HCT116 (cell line): ENCODE results near the gene SESN3. TPM values are rescaled to one million over a fixed set of nuclear protein-coding genes. Genes with fewer than 3 reads are reported as not detected.

ENCODE experiments used
- ATAC-seq: fragments of 200-7000 bp; cut with Tn5 transposase; 2 replicates; pipeline ENCODE4 v1.9.1; 2020; ENCODE audit warnings: mild to moderate bottlenecking, moderate library complexity
- BruUV-seq: library from RNA; stranded (reverse); fragments of 400-500 nt; replicated peaks from 2 replicates; lab custom pipeline; 2021; lab: Mats Ljungman, UMichigan
- CTCF ChIA-PET: fragments of 300-600 bp; sonication (Branson Sonifier 250); formaldehyde crosslinking; loops from one replicate; lab custom pipeline; 2021; ENCODE audit warnings: antibody characterized with exemption; lab: Charles Lee
- POLR2A ChIA-PET: fragments of 300-600, 350-600 bp; sonication (Branson Sonifier 250); formaldehyde crosslinking; loops from one replicate; lab custom pipeline; 2021; ENCODE audit warnings: antibody characterized with exemption; lab: Charles Lee
- RAD21 ChIA-PET, 2 experiments: fragments of 300-600 bp; sonication (Branson Sonifier 250); formaldehyde crosslinking; loops; one replicate each; lab custom pipeline; 2023; ENCODE audit warnings: low total read pairs in 2 of 2; ENCODE audit not compliant: uncharacterized antibody in 2 of 2, unreplicated experiment in 2 of 2, low non-redundant PET in 1 of 2; lab: Charles Lee
- DNase-seq: peaks from one replicate; pipeline ENCODE4 v3.0.0-alpha.2; 2010; ENCODE audit warnings: low read depth, low spot score
- H2AFZ ChIP-seq: fragments of 200-600 bp; shearing (Covaris generic), sonication (generic); 2 replicates; pipeline ENCODE4 v1.6.1; 2017; ENCODE audit warnings: low read depth, mixed run types, mixed read lengths, antibody characterized with exemption, low read length; ENCODE audit not compliant: poor library complexity, severe bottlenecking
- H3K27ac ChIP-seq: 2 replicates; pipeline ENCODE4 v1.5.1; 2012; ENCODE audit warnings: low read depth, low read length
- H3K27me3 ChIP-seq: fragments of 200-600 bp; sonication (generic); 2 replicates; pipeline ENCODE4 v1.6.1; 2016; ENCODE audit warnings: mixed run types, low read length, mixed read lengths; ENCODE audit not compliant: insufficient read depth
- H3K36me3 ChIP-seq, 2 experiments: fragments of 200-500 bp in 1 of 2; fragments of 200-600 bp in 1 of 2; sonication (Bioruptor generic) in 1 of 2; sonication (generic) in 1 of 2; 2 replicates each; pipeline versions ENCODE4 v1.5.1 to v1.6.1; 2014 to 2016; ENCODE audit warnings: low read length in 2 of 2, inconsistent platforms in 1 of 2, mixed read lengths in 1 of 2, mixed run types in 1 of 2; ENCODE audit not compliant: insufficient read depth in 2 of 2, control insufficient read depth in 1 of 2
- H3K4me1 ChIP-seq, 2 experiments: fragments of 200-600 bp in 1 of 2; sonication (generic) in 1 of 2; 2 replicates each; pipeline versions ENCODE4 v1.5.1 to v1.6.1; 2012 to 2017; ENCODE audit warnings: low read length in 2 of 2, inconsistent platforms in 1 of 2, mild to moderate bottlenecking in 1 of 2, mixed read lengths in 1 of 2, mixed run types in 1 of 2, moderate library complexity in 1 of 2; ENCODE audit not compliant: insufficient read depth in 2 of 2, control insufficient read depth in 1 of 2
- H3K4me2 ChIP-seq: fragments of 200-600 bp; sonication (generic); 2 replicates; pipeline ENCODE4 v1.6.1; 2017; ENCODE audit warnings: mixed run types, low read length, mixed read lengths
- H3K4me3 ChIP-seq, 2 experiments: fragments of 200-600 bp in 1 of 2; sonication (generic) in 1 of 2; replicated peaks in 1 of 2; 2 replicates each; pipeline ENCODE4 v1.5.1; 2011 to 2016; ENCODE audit warnings: low read length in 2 of 2, control low read depth in 1 of 2, low read depth in 1 of 2, mild to moderate bottlenecking in 1 of 2, mixed read lengths in 1 of 2, mixed run types in 1 of 2
- H3K79me2 ChIP-seq: fragments of 200-600 bp; sonication (generic); 2 replicates; pipeline ENCODE4 v1.6.1; 2017; ENCODE audit warnings: mild to moderate bottlenecking, mixed run types, low read length, moderate library complexity, mixed read lengths; ENCODE audit not compliant: insufficient read depth
- H3K9ac ChIP-seq: fragments of 200-600 bp; sonication (generic); 2 replicates; pipeline ENCODE4 v1.6.1; 2016; ENCODE audit warnings: low read length, mixed read lengths
- H3K9me2 ChIP-seq: fragments of 200-600 bp; sonication (generic), shearing (Covaris generic); 2 replicates; pipeline ENCODE4 v1.6.1; 2017; ENCODE audit warnings: mixed run types, mild to moderate bottlenecking, moderate library complexity; ENCODE audit not compliant: insufficient read depth
- H3K9me3 ChIP-seq, 2 experiments: fragments of 200-500 bp in 1 of 2; fragments of 200-600 bp in 1 of 2; sonication (Bioruptor generic) in 1 of 2; sonication (generic) in 1 of 2; 2 replicates each; pipeline ENCODE4 v1.6.1; 2014 to 2017; ENCODE audit warnings: low read length in 2 of 2, mixed read lengths in 2 of 2, inconsistent platforms in 1 of 2, low read depth in 1 of 2, mild to moderate bottlenecking in 1 of 2, mixed run types in 1 of 2, moderate library complexity in 1 of 2; ENCODE audit not compliant: control insufficient read depth in 1 of 2, insufficient read depth in 1 of 2
- H4K20me1 ChIP-seq: fragments of 200-600 bp; sonication (generic), shearing (Covaris generic); 2 replicates; pipeline ENCODE4 v1.6.1; 2017; ENCODE audit warnings: mixed run types, mild to moderate bottlenecking, moderate library complexity; ENCODE audit not compliant: insufficient read depth
- CEBPB ChIP-seq: IDR thresholded peaks from 2 replicates; pipeline ENCODE4 v1.6.1; 2012; ENCODE audit warnings: low read depth
- EGR1 ChIP-seq: IDR thresholded peaks from 2 replicates; pipeline ENCODE4 v1.6.1; 2012; ENCODE audit warnings: low read depth
- ELF1 ChIP-seq: IDR thresholded peaks from 2 replicates; pipeline ENCODE4 v1.6.1; 2012; ENCODE audit warnings: low read depth, borderline replicate concordance
- EZH2 ChIP-seq: fragments of 200-600 bp; sonication (generic); IDR thresholded peaks from 2 replicates; pipeline ENCODE4 v1.6.1; 2017; ENCODE audit warnings: antibody characterized with exemption, mixed run types
- EZH2phosphoT487 ChIP-seq: fragments of 200-600 bp; IDR thresholded peaks from 2 replicates; pipeline ENCODE4 v1.6.1; 2018; ENCODE audit warnings: antibody characterized with exemption, borderline replicate concordance
- FOSL1 ChIP-seq: IDR thresholded peaks from 2 replicates; pipeline ENCODE4 v1.6.1; 2012; ENCODE audit warnings: low read depth
- JUND ChIP-seq: IDR thresholded peaks from 2 replicates; pipeline ENCODE4 v1.6.1; 2012
- POLR2A ChIP-seq: IDR thresholded peaks from 2 replicates; pipeline ENCODE4 v1.7.0; 2011; ENCODE audit warnings: borderline replicate concordance; ENCODE audit not compliant: insufficient read depth, insufficient read length; ENCODE audit errors: extremely low read depth
- POLR2AphosphoS5 ChIP-seq: IDR thresholded peaks from 2 replicates; pipeline ENCODE4 v1.6.1; 2011; ENCODE audit warnings: mild to moderate bottlenecking, low read depth, low read length, moderate library complexity
- RAD21 ChIP-seq: IDR thresholded peaks from 2 replicates; pipeline ENCODE4 v1.6.1; 2012; ENCODE audit warnings: low read depth, mild to moderate bottlenecking
- SIN3A ChIP-seq: IDR thresholded peaks from 2 replicates; pipeline ENCODE4 v1.6.1; 2012; ENCODE audit warnings: low read depth
- SP1 ChIP-seq: IDR thresholded peaks from 2 replicates; pipeline ENCODE4 v1.6.1; 2012; ENCODE audit warnings: low read depth
- SRF ChIP-seq: IDR thresholded peaks from 2 replicates; pipeline ENCODE4 v1.6.1; 2012; ENCODE audit warnings: low read depth
- TCF7L2 ChIP-seq: IDR thresholded peaks from 2 replicates; pipeline ENCODE4 v1.7.0; 2011; ENCODE audit warnings: borderline replicate concordance, inconsistent platforms; ENCODE audit not compliant: insufficient read depth, insufficient read length; ENCODE audit errors: extremely low read depth
- YY1 ChIP-seq: IDR thresholded peaks from 2 replicates; pipeline ENCODE4 v1.6.1; 2011; ENCODE audit warnings: low read length, low read depth, moderate library complexity, mild to moderate bottlenecking; ENCODE audit not compliant: insufficient replicate concordance; ENCODE audit errors: extremely low read depth
- ZNF274 ChIP-seq: fragments of 200-500 bp; sonication (Bioruptor generic); IDR thresholded peaks from 2 replicates; pipeline ENCODE4 v1.6.1; 2014; ENCODE audit warnings: mild to moderate bottlenecking, low read depth, low read length, inconsistent platforms
- intact Hi-C: fragments of 100-400 bp; cut with micrococcal nuclease; formaldehyde crosslinking; loops from 2 replicates; pipeline ENCODE4 v1.10.0; 2022
- total RNA-seq: library from RNA; stranded (reverse); gene quantifications from one replicate; pipeline ENCODE4 v1.2.1, GENCODE V29; 2021; ENCODE audit not compliant: unreplicated experiment
- TF ChIP-seq, protein P1 (sequence below): IDR thresholded peaks from 2 replicates; pipeline ENCODE4 v1.6.1; 2012
- TF ChIP-seq, protein P2 (sequence below): IDR thresholded peaks from 2 replicates; pipeline ENCODE4 v1.6.1; 2012; ENCODE audit warnings: low read depth
- TF ChIP-seq, protein P3 (sequence below): IDR thresholded peaks from 2 replicates; pipeline ENCODE4 v1.6.1; 2012
- TF ChIP-seq, protein P4 (sequence below): IDR thresholded peaks from 2 replicates; pipeline ENCODE4 v1.6.1; 2011; ENCODE audit warnings: mild to moderate bottlenecking, low read length, moderate library complexity; ENCODE audit not compliant: insufficient replicate concordance; ENCODE audit errors: extremely low read depth

The SESN3 gene
- total RNA-seq, 1 experiment from 2014 or later = 4.2 TPM

DNA sequence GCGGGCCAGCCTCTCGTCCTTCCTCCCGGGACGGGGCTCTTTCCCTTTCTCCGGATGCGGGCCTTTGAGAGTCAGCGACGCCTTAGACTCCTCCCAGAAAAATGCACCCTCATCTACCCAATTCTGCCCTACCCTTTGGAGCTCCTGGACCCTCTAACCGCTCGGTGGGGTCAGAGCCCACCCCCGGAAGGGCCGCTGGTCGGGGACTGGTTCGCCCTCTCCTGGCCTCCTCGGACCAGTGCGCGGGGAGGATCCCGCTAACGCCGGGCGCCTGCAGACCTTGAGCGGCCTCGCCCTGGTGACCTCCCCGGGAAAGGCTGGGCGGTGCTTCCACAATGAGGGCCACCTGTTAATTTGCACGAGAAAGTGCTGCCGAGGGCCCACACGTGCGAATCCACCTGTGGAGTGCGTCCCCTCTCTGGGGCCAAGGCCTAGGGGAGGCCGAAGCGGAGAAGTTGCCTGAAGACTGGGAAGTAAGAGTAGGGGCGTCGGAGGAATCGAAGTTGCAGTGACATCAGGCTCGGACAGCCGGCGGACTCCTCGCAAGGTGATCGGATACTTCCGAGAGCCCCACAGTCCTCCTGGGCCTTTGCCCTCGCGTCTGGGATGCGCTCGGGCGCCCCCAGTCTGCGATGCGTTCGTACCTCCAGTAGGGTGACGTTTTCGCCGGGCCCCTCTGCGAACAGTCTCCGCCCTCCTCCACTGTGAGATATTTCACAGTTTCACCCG is 79.9 kb downstream of the SESN3 start:
- DNase-seq = peak; percentile 92
- Histone ChIP-seq H3K9me3 (no peaks in the 10 kb centered on the region), H4K20me1 (no peaks in the 10 kb centered on the region), H3K79me2 (no peaks in the 10 kb centered on the region), H3K4me3 (peak overlapping the region; percentile 63 to 66), H3K27ac (peak overlapping the region; percentile 90), H3K9ac (peak overlapping the region; percentile 77), H3K4me1 (peaks cover 32 to 55% of the 10 kb centered on the region in 2 experiments), H3K9me2 (no peaks in the 10 kb centered on the region), H3K4me2 (peak overlapping the region; percentile 95), H3K27me3 (no peaks in the 10 kb centered on the region), H2AFZ (peak overlapping the region; percentile 48), H3K36me3 (no peaks in the 10 kb centered on the region)
- ChIA-PET RAD21 (interaction anchor here in 1 of 2 experiments (0.5 to 1.3 kb wide), 4 partner anchors 83 to 1275 kb away, joined by 3 to 14 read pairs (median 4); no protein-coding TSS in a partner anchor), CTCF (interaction anchor here (0.6 to 5.9 kb wide), 39 partner anchors 8 to 1275 kb away, joined by 3 to 127 read pairs (median 4); partner anchors contain the start of genes FAM76B, SESN3 and SRSF8), POLR2A (interaction anchor here (0.7 to 3.4 kb wide), 7 partner anchors 43 to 1239 kb away, joined by 3 to 36 read pairs (median 3); partner anchors contain the start of genes CCDC82, JRKL and SRSF8)
- intact Hi-C loops = loop anchor here (1.0 to 10.0 kb wide), 7 partner anchors 44 to 774 kb away; partner anchors contain the start of genes AMOTL1, CWC15, FAM76B and KDM4D
- BruUV-seq = TSS peak; percentile 75
- ATAC-seq = peak; percentile 76
- TF ChIP-seq POLR2A (peak; percentile 47), POLR2AphosphoS5 (peak; percentile 92), SIN3A (no peak; the same call in 1 of the 2 replicates), JUND (no peak), FOSL1 (no peak), EGR1 (no peak), SRF (no peak), CEBPB (no peak), ELF1 (no peak), RAD21 (peak; percentile 92), YY1 (peak; percentile 52), TCF7L2 (peak; percentile 36), EZH2phosphoT487 (no peak), ZNF274 (no peak), SP1 (no peak), EZH2 (no peak)
- TF ChIP-seq, protein P1, sequence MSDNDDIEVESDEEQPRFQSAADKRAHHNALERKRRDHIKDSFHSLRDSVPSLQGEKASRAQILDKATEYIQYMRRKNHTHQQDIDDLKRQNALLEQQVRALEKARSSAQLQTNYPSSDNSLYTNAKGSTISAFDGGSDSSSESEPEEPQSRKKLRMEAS = peak; percentile 70
- TF ChIP-seq, protein P2, sequence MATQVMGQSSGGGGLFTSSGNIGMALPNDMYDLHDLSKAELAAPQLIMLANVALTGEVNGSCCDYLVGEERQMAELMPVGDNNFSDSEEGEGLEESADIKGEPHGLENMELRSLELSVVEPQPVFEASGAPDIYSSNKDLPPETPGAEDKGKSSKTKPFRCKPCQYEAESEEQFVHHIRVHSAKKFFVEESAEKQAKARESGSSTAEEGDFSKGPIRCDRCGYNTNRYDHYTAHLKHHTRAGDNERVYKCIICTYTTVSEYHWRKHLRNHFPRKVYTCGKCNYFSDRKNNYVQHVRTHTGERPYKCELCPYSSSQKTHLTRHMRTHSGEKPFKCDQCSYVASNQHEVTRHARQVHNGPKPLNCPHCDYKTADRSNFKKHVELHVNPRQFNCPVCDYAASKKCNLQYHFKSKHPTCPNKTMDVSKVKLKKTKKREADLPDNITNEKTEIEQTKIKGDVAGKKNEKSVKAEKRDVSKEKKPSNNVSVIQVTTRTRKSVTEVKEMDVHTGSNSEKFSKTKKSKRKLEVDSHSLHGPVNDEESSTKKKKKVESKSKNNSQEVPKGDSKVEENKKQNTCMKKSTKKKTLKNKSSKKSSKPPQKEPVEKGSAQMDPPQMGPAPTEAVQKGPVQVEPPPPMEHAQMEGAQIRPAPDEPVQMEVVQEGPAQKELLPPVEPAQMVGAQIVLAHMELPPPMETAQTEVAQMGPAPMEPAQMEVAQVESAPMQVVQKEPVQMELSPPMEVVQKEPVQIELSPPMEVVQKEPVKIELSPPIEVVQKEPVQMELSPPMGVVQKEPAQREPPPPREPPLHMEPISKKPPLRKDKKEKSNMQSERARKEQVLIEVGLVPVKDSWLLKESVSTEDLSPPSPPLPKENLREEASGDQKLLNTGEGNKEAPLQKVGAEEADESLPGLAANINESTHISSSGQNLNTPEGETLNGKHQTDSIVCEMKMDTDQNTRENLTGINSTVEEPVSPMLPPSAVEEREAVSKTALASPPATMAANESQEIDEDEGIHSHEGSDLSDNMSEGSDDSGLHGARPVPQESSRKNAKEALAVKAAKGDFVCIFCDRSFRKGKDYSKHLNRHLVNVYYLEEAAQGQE = no peak
- TF ChIP-seq, protein P3, sequence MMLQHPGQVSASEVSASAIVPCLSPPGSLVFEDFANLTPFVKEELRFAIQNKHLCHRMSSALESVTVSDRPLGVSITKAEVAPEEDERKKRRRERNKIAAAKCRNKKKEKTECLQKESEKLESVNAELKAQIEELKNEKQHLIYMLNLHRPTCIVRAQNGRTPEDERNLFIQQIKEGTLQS = no peak
- TF ChIP-seq, protein P4, sequence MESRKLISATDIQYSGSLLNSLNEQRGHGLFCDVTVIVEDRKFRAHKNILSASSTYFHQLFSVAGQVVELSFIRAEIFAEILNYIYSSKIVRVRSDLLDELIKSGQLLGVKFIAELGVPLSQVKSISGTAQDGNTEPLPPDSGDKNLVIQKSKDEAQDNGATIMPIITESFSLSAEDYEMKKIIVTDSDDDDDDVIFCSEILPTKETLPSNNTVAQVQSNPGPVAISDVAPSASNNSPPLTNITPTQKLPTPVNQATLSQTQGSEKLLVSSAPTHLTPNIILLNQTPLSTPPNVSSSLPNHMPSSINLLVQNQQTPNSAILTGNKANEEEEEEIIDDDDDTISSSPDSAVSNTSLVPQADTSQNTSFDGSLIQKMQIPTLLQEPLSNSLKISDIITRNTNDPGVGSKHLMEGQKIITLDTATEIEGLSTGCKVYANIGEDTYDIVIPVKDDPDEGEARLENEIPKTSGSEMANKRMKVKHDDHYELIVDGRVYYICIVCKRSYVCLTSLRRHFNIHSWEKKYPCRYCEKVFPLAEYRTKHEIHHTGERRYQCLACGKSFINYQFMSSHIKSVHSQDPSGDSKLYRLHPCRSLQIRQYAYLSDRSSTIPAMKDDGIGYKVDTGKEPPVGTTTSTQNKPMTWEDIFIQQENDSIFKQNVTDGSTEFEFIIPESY = no peak
